NCI-H1930 (cell line): ENCODE measurements around the gene GJD3.
"Not testable (repeated sequence)": the region's sequence is repeated elsewhere in the genome, so short reads cannot be mapped to it uniquely, and the experiment has no call there.

Experiments used
- DNase-seq, 2 experiments: peaks; one replicate each; lab custom pipeline; 2025; lab: John Stamatoyannopoulos, UW

The GJD3 gene

GRCh38 chr17:40364121-40364861, at the start of gene GJD3:
TSS of gene GJD3 (minus strand) at chr17:40364737. CDS start at chr17:40363815, 922 bp downstream.
- no peak for DNase-seq

DNA sequence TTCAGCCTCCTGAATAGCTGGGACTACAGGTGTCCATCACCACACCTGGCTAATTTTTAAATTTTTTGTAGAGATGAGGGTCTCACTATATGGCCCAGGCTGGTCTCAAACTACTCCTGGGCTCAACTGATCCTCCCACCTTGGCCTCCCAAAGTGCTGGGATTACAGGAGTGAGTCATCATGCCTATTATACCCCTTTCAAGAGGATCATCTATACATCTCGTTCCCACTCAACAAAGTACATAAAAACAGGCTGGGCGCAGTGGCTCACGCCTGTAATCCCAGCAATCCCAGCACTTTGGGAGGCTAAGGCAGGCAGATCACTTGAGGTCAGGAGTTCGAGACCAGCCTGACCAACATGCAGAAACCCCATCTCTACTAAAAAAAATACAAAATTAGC, 49.8 kb upstream of the GJD3 start:
- DNase-seq, result not testable (repeated sequence)

- DNase-seq, result no peak
Observed at GRCh38 chr17:40412880-40413279, 48.3 kb upstream of the GJD3 start.

GRCh38 chr17:40411821-40412220, 47.3 kb upstream of the GJD3 start:
- no peak for DNase-seq

DNA sequence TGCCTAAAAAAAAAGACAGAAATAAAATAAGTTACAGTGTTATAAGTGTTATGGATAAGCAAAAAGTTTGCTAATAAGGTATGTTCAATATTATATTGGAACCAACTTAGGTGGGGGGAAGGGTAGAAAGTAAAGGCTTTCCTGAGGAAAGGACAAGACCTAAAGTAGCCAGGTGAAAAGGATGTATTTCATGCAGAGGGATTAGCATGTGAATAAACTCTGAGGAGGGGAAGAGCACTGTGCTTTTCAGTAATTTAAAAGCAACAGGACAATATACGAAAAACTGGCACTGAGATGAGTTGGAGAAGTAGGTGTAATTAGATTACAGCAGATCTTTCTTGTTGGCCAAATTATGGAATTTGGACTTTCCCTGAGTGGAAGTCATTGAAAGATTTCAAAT, 45.5 kb upstream of the GJD3 start:
- no peak for DNase-seq

- not testable (repeated sequence) for DNase-seq
Observed at GRCh38 chr17:40409540-40409939, 45.0 kb upstream of the GJD3 start.

- no peak for DNase-seq
Observed at GRCh38 chr17:40407460-40407859, 42.9 kb upstream of the GJD3 start.

- DNase-seq, result no peak
Observed at GRCh38 chr17:40404003-40404402, 39.5 kb upstream of the GJD3 start.

DNA sequence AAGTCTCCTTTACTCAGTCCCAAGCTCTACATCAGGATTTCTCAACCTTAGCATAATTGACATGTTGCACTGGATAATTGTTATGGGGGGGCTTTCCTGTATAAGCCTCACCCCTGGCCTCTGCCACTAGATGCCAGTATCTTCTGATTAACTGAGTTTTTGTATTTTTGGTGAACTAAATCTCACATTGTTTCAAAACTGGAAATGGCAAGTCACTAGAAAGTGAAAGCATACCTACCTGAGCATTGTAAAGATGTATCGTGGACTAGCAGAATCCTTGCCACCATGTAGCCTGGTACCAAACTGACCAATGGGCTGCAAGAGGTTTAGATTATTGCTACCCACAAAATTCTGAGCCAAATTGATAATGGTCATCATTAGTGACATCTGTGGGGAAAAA, 38.1 kb upstream of the GJD3 start:
- DNase-seq, result no peak

- DNase-seq, result peak in 1 of 2 experiments; percentile 46
Observed at GRCh38 chr17:40399185-40399584, 34.6 kb upstream of the GJD3 start.

DNA sequence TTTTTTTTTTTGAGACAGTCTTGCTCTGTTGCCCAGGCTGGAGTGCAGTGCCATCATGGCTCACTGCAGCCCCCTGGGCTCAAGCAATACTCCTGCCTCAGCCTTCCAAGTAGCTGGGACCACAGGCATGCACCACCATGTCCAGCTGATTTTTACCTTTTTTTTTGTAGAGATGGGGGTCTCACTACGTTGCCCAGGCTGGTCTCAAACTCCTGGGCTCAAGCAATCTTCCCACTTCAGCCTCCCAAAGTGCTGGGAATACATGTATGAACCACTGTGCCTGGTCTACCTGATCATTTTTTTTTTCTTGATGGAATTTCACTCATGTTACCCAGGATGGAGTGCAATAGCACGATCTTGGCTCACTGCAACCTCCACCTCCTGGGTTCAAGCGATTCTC, 22.0 kb upstream of the GJD3 start:
- not testable (repeated sequence) for DNase-seq

DNA sequence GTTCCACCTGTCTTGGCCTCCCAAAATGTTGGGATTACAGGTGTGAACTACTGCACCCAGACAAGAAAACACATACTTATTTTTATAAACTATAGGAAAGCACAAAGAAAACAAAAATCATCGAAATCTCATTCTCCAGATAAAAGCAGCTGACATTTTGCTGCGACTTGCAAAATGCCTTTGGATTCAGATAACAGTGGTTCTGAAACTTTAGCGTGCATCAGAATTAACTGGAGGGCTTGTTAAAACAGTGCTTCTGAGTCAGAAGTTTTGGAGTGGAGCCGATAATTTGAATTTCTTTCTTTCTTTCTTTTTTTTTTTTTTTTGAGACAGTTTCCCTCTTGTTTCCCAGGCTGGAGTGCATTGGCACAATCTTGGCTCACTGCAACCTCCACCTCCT, 17.7 kb upstream of the GJD3 start:
- no peak for DNase-seq

- DNase-seq, result no peak
Observed at GRCh38 chr17:40378966-40379365, 14.4 kb upstream of the GJD3 start.

DNA sequence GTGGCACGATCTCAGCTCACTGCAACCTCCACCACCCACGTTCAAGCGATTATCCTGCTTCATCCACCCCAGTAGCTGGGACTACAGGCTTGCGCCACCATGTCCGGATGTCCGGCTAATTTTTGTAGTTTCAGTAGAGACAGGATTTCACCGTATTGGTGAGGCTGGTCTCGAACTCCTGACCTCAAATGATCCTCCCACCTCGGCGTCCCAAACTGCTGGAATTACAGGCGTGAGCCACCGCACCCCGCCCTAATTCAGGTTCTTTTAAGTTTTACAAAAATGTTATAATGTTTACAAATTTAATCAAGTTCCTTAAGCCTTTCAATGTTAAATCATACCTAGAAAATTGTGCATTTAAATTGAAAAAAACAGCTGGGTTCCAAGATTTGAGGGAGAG, 13.3 kb upstream of the GJD3 start:
- DNase-seq, result no peak

GRCh38 chr17:40376541-40376940, 12.0 kb upstream of the GJD3 start:
- not testable (repeated sequence) for DNase-seq

DNA sequence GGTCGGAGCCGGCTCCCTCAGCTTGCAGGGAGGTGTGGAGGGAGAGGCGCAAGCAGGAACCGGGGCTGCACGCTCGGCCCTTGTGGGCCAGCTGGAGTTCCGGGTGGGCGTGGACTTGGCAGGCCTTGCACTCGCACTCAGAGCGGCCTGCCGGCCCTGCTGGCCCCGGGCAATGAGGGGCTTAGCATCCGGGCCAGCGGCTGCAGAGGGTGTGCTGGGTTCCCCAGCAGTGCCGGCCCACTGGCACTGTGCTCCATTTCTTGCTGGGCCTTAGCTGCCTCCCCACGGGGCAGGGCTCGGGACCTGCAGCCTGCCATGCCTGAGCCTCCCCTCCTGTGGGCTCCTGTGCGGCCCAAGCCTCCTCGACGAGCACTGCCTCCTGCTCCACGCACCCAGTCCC, 11.2 kb upstream of the GJD3 start:
- DNase-seq, result not testable (repeated sequence)

GRCh38 chr17:40374821-40375498, 10.4 kb upstream of the GJD3 start:
- no peak for DNase-seq

DNA sequence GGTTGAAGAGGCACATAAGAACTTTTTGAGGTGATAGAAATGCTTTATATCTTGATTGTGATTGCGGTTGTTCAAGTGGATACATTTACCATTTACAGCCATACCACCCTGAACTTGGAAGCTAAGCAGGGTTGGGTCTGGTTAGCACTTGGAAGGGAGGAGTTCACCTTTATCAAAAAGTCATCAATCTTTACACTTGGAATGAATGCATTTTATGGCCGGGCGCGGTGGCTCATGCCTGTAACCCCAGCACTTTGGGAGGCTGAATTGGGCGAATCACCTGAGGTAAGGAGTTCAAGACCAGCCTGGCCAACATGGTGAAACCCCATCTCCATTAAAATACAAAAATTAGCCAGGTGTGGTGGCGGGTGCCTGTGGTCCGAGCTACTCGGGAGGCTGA, 9.5 kb upstream of the GJD3 start:
- DNase-seq, result no peak

DNA sequence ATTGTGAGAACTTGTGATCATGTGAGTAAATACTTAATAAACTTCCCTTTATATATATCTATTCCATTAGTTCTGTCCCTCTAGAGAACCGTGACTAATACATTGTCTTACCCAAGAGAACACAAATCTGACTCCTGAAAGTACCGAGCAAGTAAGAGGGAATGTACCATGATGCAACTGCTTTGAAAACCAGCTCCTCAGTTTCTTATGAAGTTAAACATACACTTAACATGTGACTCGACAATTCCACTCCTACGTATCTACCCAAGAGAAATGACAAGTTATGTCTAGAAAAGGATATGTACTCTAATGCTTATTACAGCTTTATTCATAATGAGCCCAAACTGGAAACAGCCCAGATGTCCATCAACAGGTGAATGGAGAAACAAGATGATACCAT, 8.8 kb upstream of the GJD3 start:
- no peak for DNase-seq

DNA sequence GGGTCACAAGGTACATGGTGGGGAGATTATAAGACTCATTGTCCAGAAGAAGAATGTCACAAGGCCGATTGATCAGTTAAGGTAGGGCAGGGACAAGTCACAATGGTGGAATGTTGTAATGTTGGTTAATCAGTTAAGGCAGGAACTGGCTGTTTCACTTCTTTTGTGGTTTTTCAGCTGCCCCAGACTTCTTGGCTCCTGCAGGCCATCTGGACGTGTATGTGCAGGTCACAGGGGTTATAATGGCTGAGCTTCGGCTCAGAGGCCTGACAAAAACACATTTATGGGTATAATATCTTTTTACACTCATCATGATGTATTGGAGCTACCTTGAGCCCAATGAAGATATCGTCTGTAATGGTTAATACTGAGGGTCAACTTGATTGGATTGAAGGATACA, 8.1 kb upstream of the GJD3 start:
- not testable (repeated sequence) for DNase-seq

DNA sequence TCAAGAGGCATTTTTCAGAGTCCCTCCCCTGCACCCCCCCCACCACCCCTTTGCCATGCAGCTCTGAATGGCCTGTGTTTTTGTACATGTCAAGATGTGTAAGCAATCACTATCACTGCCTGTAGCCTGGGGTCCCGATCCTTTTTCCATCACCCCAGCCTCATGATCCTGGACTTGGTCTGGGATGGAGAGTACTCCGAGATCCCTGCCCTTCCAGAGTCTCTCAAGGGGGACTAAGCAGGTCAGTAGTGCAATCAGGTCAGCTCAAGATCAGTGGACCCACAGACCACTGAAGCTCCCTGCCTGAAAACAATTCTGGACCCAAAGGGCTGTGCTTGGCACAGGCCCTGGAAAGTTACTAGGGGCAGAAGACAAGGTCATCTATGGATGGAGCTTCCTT, 7.5 kb upstream of the GJD3 start:
- DNase-seq, result no peak

- DNase-seq, result no peak
Observed at GRCh38 chr17:40371261-40371929, 6.9 kb upstream of the GJD3 start.

DNA sequence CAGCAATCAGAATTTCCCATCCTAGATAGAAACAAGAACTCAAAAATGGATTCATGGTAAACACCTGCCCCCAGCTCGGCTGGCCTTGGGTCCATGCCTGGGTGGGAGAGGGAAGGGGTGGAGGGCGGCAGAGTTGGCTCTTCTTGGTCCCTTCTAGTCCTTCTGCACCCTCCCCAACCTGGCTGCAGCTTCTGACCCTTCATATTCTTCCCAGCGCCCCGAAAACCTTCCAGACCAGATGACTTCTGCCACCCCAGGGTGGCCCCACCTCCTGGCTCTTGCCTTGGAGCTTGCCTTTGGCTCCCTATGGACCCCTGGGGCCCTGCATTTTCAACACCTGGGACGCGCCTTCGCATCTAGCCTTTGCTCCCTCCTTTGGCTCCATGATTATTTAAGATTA, 5.4 kb upstream of the GJD3 start:
- DNase-seq, result no peak
